GM23338 (cell line): ENCODE results near the gene NRROS. TPM values are rescaled to one million over a fixed set of nuclear protein-coding genes. Genes with fewer than 3 reads are reported as not detected.

Experiments used
- ATAC-seq: fragments of 200-7000 bp; cut with Tn5 transposase; 3 replicates; pipeline ENCODE4 v1.9.1; 2020
- DNase-seq: peaks from one replicate; pipeline ENCODE4 v3.0.0-alpha.2; 2015; ENCODE audit warnings: low spot score
- H2AFZ ChIP-seq: fragments of 200-600 bp; sonication (generic); 2 replicates; pipeline ENCODE4 v1.8.0; 2016; ENCODE audit warnings: antibody characterized with exemption, mild to moderate bottlenecking, moderate library complexity
- H3F3A ChIP-seq: fragments of 200-600 bp; sonication (generic); replicated peaks from 2 replicates; pipeline ENCODE4 v1.8.0; 2017; ENCODE audit warnings: antibody characterized with exemption, mixed run types, low read depth
- H3K27ac ChIP-seq: fragments of 200-600 bp; sonication (generic); 2 replicates; pipeline ENCODE4 v1.6.1; 2016; ENCODE audit warnings: low read depth
- H3K27me3 ChIP-seq: fragments of 200-600 bp; sonication (generic); 2 replicates; pipeline ENCODE4 v1.8.0; 2016; ENCODE audit warnings: mild to moderate bottlenecking, mixed run types, moderate library complexity; ENCODE audit not compliant: insufficient read depth
- H3K36me3 ChIP-seq: fragments of 200-600 bp; sonication (generic); 2 replicates; pipeline ENCODE4 v1.8.0; 2016; ENCODE audit warnings: mild to moderate bottlenecking; ENCODE audit not compliant: insufficient read depth
- H3K4me1 ChIP-seq: fragments of 200-600 bp; sonication (generic); 2 replicates; pipeline ENCODE4 v1.8.0; 2016; ENCODE audit warnings: mild to moderate bottlenecking, moderate library complexity; ENCODE audit not compliant: insufficient read depth
- H3K4me2 ChIP-seq: fragments of 200-600 bp; sonication (generic); 2 replicates; pipeline ENCODE4 v1.7.1; 2017; ENCODE audit warnings: mixed run types
- H3K4me3 ChIP-seq: fragments of 200-600 bp; sonication (generic); 2 replicates; pipeline ENCODE4 v1.6.1; 2016; ENCODE audit warnings: mixed run types
- H3K79me2 ChIP-seq: fragments of 200-600 bp; sonication (generic); replicated peaks from 2 replicates; pipeline ENCODE4 v1.8.0; 2017; ENCODE audit warnings: mild to moderate bottlenecking; ENCODE audit not compliant: insufficient read depth
- H3K9me2 ChIP-seq: fragments of 200-600 bp; sonication (generic); 2 replicates; pipeline ENCODE4 v1.8.0; 2017; ENCODE audit not compliant: insufficient read depth
- H4K20me1 ChIP-seq: fragments of 200-600 bp; sonication (generic); replicated peaks from 2 replicates; pipeline ENCODE4 v1.8.0; 2017; ENCODE audit warnings: mild to moderate bottlenecking; ENCODE audit not compliant: insufficient read depth
- H3K27ac Mint-ChIP-seq: 2 replicates; pipeline ENCODE4 v1.8.0; 2020; ENCODE audit warnings: inconsistent platforms, mild to moderate bottlenecking, moderate library complexity, mixed read lengths
- H3K27me3 Mint-ChIP-seq: 3 replicates; pipeline ENCODE4 v1.8.0; 2022; ENCODE audit warnings: low read depth, mild to moderate bottlenecking, moderate library complexity, mixed read lengths, inconsistent platforms; ENCODE audit not compliant: insufficient read depth, poor library complexity
- H3K36me3 Mint-ChIP-seq: 3 replicates; pipeline ENCODE4 v1.8.0; 2021; ENCODE audit warnings: low read depth, mild to moderate bottlenecking, inconsistent platforms, moderate library complexity, mixed read lengths
- H3K4me1 Mint-ChIP-seq: 3 replicates; pipeline ENCODE4 v1.8.0; 2020; ENCODE audit warnings: mild to moderate bottlenecking, inconsistent platforms, mixed read lengths
- H3K4me3 Mint-ChIP-seq: 3 replicates; pipeline ENCODE4 v1.8.0; 2021; ENCODE audit warnings: moderate library complexity, mild to moderate bottlenecking, inconsistent platforms, mixed read lengths
- H3K9me3 Mint-ChIP-seq: 3 replicates; pipeline ENCODE4 v1.8.0; 2020; ENCODE audit warnings: moderate library complexity, mild to moderate bottlenecking, inconsistent platforms, mixed read lengths
- CREB1 ChIP-seq: fragments of 250-450 bp; sonication (Bioruptor Pico); IDR thresholded peaks from 2 replicates; pipeline ENCODE4 v1.5.0; 2020; ENCODE audit warnings: low read depth, mild to moderate bottlenecking, moderate library complexity
- CTCF ChIP-seq, 2 experiments: fragments of 200-600 bp in 1 of 2; sonication (generic) in 1 of 2; conservative IDR thresholded peaks; 2 replicates each; pipeline versions ENCODE4 v1.5.1 to v1.6.1; 2016 to 2017; ENCODE audit warnings: antibody characterized with exemption in 2 of 2, low read depth in 2 of 2, mild to moderate bottlenecking in 2 of 2, moderate library complexity in 1 of 2
- ETS1 ChIP-seq: IDR thresholded peaks from 2 replicates; pipeline ENCODE4 v1.6.1; 2016; ENCODE audit warnings: antibody characterized with exemption
- EZH2 ChIP-seq: fragments of 200-600 bp; sonication (generic); IDR thresholded peaks from one replicate; pipeline ENCODE4 v1.8.0; 2017; ENCODE audit warnings: antibody characterized with exemption, mild to moderate bottlenecking, low read depth; ENCODE audit not compliant: unreplicated experiment
- EZH2phosphoT487 ChIP-seq: fragments of 200-600 bp; sonication (generic); IDR thresholded peaks from one replicate; pipeline ENCODE4 v1.8.1; 2018; ENCODE audit warnings: antibody characterized with exemption; ENCODE audit not compliant: unreplicated experiment
- JUNB ChIP-seq: IDR thresholded peaks from one replicate; pipeline ENCODE4 v1.6.1; 2016; ENCODE audit warnings: antibody characterized with exemption; ENCODE audit not compliant: unreplicated experiment
- NANOG ChIP-seq: IDR thresholded peaks from 2 replicates; pipeline ENCODE4 v1.6.1; 2016; ENCODE audit warnings: antibody characterized with exemption, borderline replicate concordance
- POLR2AphosphoS5 ChIP-seq: IDR thresholded peaks from 2 replicates; pipeline ENCODE4 v1.6.1; 2016; ENCODE audit warnings: antibody characterized with exemption, low read depth
- REST ChIP-seq: IDR thresholded peaks from one replicate; pipeline ENCODE4 v1.6.1; 2018; ENCODE audit warnings: antibody characterized with exemption; ENCODE audit not compliant: unreplicated experiment
- STAT1 ChIP-seq: IDR thresholded peaks from one replicate; pipeline ENCODE4 v1.6.1; 2016; ENCODE audit warnings: antibody characterized with exemption; ENCODE audit not compliant: unreplicated experiment
- ZNF114 ChIP-seq: fragments of 250-450 bp; sonication (Bioruptor Pico); IDR thresholded peaks from 2 replicates; pipeline ENCODE4 v1.5.0; 2020; ENCODE audit warnings: mild to moderate bottlenecking, moderate library complexity
- ZNF331 ChIP-seq: fragments of 250-450 bp; sonication (Bioruptor Pico); IDR thresholded peaks from 2 replicates; pipeline ENCODE4 v1.5.0; 2020; ENCODE audit warnings: low read depth, mild to moderate bottlenecking, moderate library complexity
- ZNF462 ChIP-seq: fragments of 250-450 bp; sonication (Bioruptor Pico); IDR thresholded peaks from 2 replicates; pipeline ENCODE4 v1.5.0; 2020; ENCODE audit warnings: mild to moderate bottlenecking, moderate library complexity
- polyA plus RNA-seq: library from polyadenylated mRNA; unstranded; fragments of >200 nt; fragmentation: Nextera tagmentation; extraction: Ambion mirVana; gene quantifications from 2 replicates; pipeline ENCODE4 v1.2.1, GENCODE V29; 2016
- total RNA-seq: library from RNA; depleted of rRNA; stranded (reverse); fragments of >200 nt; shearing (Covaris generic); gene quantifications from 2 replicates; pipeline ENCODE4 v1.2.3, GENCODE V29; 2014

The NRROS gene
- total and polyA plus RNA-seq, 2 experiments from 2014 or later = 2.3 to 8.5 TPM

- TF ChIP-seq CREB1 (no peak), STAT1 (no peak), JUNB (no peak)
Observed at GRCh38 chr3:196686436-196686835, 46.9 kb downstream of the NRROS start (continued).

- H4K20me1 ChIP-seq = no peaks in the 10 kb centered on the region
- H2AFZ ChIP-seq = peak overlapping the region; percentile 97; the same call in 1 of the 2 replicates
- H3K4me2 ChIP-seq = no peak overlapping the region
- Mint-ChIP-seq H3K27me3 (peaks cover 5% of the 10 kb centered on the region), H3K36me3 (no peaks in the 10 kb centered on the region; the same call in 2 of the 3 replicates), H3K4me1 (peaks cover 18% of the 10 kb centered on the region), H3K4me3 (no peak overlapping the region), H3K27ac (peak overlapping the region; percentile 63; the same call in 1 of the 2 replicates), H3K9me3 (peaks cover 7% of the 10 kb centered on the region; the same call in 2 of the 3 replicates)
- no peaks in the 10 kb centered on the region for H3K27me3 ChIP-seq
- ATAC-seq (no peak), DNase-seq (no peak)
- peaks cover 14% of the 10 kb centered on the region for H3K4me1 ChIP-seq
- H3K36me3 ChIP-seq = no peaks in the 10 kb centered on the region
- H3K4me3 ChIP-seq = no peak overlapping the region
- H3K79me2 ChIP-seq = no peaks in the 10 kb centered on the region
- H3K9me2 ChIP-seq = no peaks in the 10 kb centered on the region
- TF ChIP-seq STAT1 = no peak
- no peak for TF ChIP-seq CTCF (conservative IDR thresholded peaks at IDR 0.05; ENCODE audit: low read depth in 2 of 2)
- no peak for TF ChIP-seq ETS1
- TF ChIP-seq REST = no peak
- TF ChIP-seq ZNF462 = no peak
- no peak for TF ChIP-seq CREB1
- no peak for TF ChIP-seq EZH2phosphoT487
- no peak for TF ChIP-seq POLR2AphosphoS5
- TF ChIP-seq ZNF331 (CRISPR knock-in tag) = no peak
- no peak for TF ChIP-seq JUNB
- TF ChIP-seq EZH2 = no peak
- no peak for TF ChIP-seq ZNF114 (CRISPR knock-in tag)
- TF ChIP-seq NANOG = no peak
- no peak overlapping the region for H3K27ac ChIP-seq
- 0 out of 2 replicates have a peak, but pooled peaks cover 2% of the 10 kb centered on the region for H3F3A ChIP-seq
Observed at GRCh38 chr3:196688349-196688748, 48.9 kb downstream of the NRROS start.
